ENCODE measurements around the gene TBC1D3B. TPM values are rescaled to one million over a fixed set of nuclear protein-coding genes. Genes with fewer than 3 reads are reported as not detected.
"Not testable (repeated sequence)": the region's sequence is repeated elsewhere in the genome, so short reads cannot be mapped to it uniquely, and the experiment has no call there.

The TBC1D3B gene
- total RNA-seq, 4 donors from 2014 or later: 2.1 to 5.8 (median 2.7) TPM; not detected in 1

DNA sequence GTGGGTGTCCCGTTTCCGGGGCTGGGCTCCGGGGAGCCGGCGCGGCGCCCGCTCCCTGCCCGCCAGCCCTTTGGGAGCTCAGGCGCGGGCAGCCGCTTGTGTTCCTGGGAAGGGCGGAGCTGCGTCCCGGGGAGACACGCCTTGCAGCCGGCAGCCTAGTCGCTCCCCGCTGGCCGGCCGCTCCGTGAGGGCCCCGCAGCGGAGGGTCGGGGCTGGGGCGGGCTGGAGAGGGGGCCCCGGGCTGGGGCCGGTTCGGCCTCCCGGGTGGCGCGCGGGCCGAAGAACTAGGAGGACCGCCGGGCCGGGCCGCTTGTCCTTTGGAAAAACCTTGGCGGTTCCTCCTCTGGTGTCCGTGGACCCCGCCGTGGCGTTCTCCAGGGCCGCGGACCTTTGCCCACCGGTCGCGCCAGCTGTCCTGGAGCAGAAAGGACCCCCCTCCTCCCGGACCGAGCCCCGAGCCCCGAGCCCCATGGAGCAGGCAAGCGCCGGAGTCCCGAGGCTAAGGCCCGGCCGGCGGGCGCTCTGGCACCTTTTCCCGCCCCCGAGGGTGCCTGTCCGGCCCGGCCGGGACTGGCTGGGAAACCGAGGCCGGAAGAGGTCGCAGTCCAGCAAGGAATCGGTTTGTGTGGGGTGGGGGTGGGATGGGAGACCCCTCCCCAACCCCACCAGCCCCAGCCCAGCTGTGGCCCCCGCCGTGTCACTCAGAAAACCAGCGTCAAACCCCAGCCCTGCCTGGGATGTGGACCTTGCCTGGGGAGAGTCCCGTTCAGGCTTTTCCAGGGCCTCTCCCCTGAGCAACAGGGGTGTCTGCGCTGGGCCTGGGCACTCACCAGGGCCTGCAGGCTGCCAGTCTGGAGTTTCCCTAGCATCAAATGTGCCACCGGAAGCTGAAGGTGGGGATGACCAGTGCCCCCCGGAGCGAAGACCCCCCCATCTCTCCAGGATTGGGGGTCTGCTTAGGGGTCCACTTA lies 6.8 kb upstream of the TBC1D3B start:
- Histone ChIP-seq H3K27me3 (peaks cover 0 to 33% (median 10%) of the 10 kb centered on the region in 4 donors), H3K4me3 (peak overlapping the region; percentile 58 to 78 (median 64)), H3K27ac (replicated peaks in 1 of 4) (peak overlapping the region; percentile 31 to 70 (median 58)), H3K36me3 (no peaks in the 10 kb centered on the region), H3K4me1 (peaks cover 0 to 26% (median 20%) of the 10 kb centered on the region in 4 donors), H3K9me3 (no peaks in the 10 kb centered on the region)
- intact Hi-C loops (cut with DNase I): loop anchor here (10.0 kb wide), 1 partner anchor 302 kb away; the partner anchor contains the start of gene ZNHIT3
- no peak for DNase-seq (ENCODE audit: extremely low spot score)
- no peak for TF ChIP-seq EP300 (IDR thresholded peaks at IDR 0.05)
- no peak for TF ChIP-seq CTCF (IDR thresholded peaks at IDR 0.05)
- TF ChIP-seq POLR2A (IDR thresholded peaks at IDR 0.05; ENCODE audit: low read depth): no peak
- TF ChIP-seq POLR2AphosphoS5 (IDR thresholded peaks at IDR 0.05): no peak
- WGBS: 5% methylated on average over 63 of the region's 76 CpGs

- H3K36me3 ChIP-seq: no peaks in the 10 kb centered on the region
- 26% methylated on average over 46 of the region's 48 CpGs for WGBS
- H3K27ac ChIP-seq (replicated peaks in 1 of 4): peak overlapping the region; percentile 31 to 70 (median 58)
- no peaks in the 10 kb centered on the region for H3K9me3 ChIP-seq
- no peak for DNase-seq (ENCODE audit: extremely low spot score)
- no peak for TF ChIP-seq POLR2A (IDR thresholded peaks at IDR 0.05; ENCODE audit: low read depth)
- TF ChIP-seq EP300 (IDR thresholded peaks at IDR 0.05): no peak
- no peak for TF ChIP-seq POLR2AphosphoS5 (IDR thresholded peaks at IDR 0.05)
- no peak for TF ChIP-seq CTCF (IDR thresholded peaks at IDR 0.05)
- H3K27me3 ChIP-seq: peaks cover 0 to 33% (median 10%) of the 10 kb centered on the region in 4 donors
- peak overlapping the region; percentile 58 to 78 (median 64) for H3K4me3 ChIP-seq
- intact Hi-C loops (cut with DNase I): loop anchor here (10.0 kb wide), 1 partner anchor 302 kb away; the partner anchor contains the start of gene ZNHIT3
- peaks cover 0 to 26% (median 20%) of the 10 kb centered on the region in 4 donors for H3K4me1 ChIP-seq
Observed at GRCh38 chr17:36182176-36183000, 6.0 kb upstream of the TBC1D3B start.

DNA sequence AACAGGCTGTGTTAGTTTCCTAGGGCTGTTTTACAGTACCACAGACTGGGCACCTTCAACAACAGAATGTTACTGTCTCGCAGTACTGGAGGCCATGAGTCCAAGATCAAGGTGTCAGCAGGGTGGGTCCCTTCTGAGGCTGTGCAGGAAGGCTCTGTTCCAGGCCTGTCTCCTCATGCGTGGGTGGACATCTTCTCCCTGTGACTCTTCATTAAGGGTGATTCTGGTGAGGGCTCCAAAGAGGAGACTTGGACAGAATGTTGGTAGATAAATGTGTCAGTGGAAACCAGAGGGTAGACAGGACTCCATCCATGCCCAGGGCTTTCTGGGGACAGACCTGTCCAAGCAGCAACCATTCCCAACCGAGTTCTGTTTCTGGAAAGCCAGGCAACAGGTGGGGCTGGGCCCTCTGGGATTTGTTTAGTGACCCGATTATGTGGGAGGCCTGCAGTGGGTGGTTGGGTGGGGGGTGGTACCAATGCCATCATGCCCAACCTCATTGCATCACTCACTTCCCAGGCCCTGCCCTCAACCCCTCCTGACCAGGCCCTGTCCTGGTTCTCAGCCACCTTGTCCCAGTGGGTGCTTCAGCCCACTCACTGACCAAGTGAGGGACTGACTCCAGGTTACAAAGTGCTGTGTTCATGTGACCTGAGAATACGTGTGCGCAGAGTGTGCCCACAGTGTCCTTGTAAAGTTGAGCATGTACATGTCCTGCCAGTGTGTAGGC lies 5.2 kb upstream of the TBC1D3B start:
- intact Hi-C loops (cut with DNase I): loop anchor here (10.0 kb wide), 1 partner anchor 303 kb away; the partner anchor contains the start of gene ZNHIT3

GRCh38 chr17:36168836-36169235 lies 7.6 kb downstream of the TBC1D3B start:
- H3K27me3 ChIP-seq; DNase-seq (ENCODE audit: extremely low spot score); H3K9me3 ChIP-seq; intact Hi-C loops (cut with DNase I); H3K36me3 ChIP-seq; H3K27ac ChIP-seq (replicated peaks in 1 of 4); H3K4me1 ChIP-seq; H3K4me3 ChIP-seq: not testable (repeated sequence)
- WGBS: 55% methylated on average over 3 of the region's 8 CpGs

More for the DNA sequence above, 5.2 kb upstream of the TBC1D3B start:
- not testable (repeated sequence) for H3K4me3 ChIP-seq; H3K9me3 ChIP-seq; H3K27ac ChIP-seq (replicated peaks in 1 of 4); H3K36me3 ChIP-seq
- peak; percentile 92 for DNase-seq (ENCODE audit: extremely low spot score)
- 89% methylated on average over 6 of the region's 6 CpGs for WGBS
- peaks cover 0 to 26% (median 20%) of the 10 kb centered on the region in 4 donors for H3K4me1 ChIP-seq
- peaks cover 0 to 33% (median 10%) of the 10 kb centered on the region in 4 donors for H3K27me3 ChIP-seq

- WGBS: 71% methylated on average over 10 of the region's 10 CpGs
- no peak for DNase-seq (ENCODE audit: extremely low spot score)
- H3K4me1 ChIP-seq: peaks cover 5 to 8% (median 8%) of the 10 kb centered on the region in 4 donors
- H3K27me3 ChIP-seq: peaks cover 0 to 35% (median 2%) of the 10 kb centered on the region in 4 donors
- no peaks in the 10 kb centered on the region for H3K9me3 ChIP-seq
- H3K36me3 ChIP-seq: no peaks in the 10 kb centered on the region
- H3K27ac ChIP-seq (replicated peaks in 1 of 4): no peak overlapping the region
- no peak overlapping the region for H3K4me3 ChIP-seq
- TF ChIP-seq EP300 (IDR thresholded peaks at IDR 0.05) (no peak), POLR2A (IDR thresholded peaks at IDR 0.05; ENCODE audit: low read depth) (no peak), POLR2AphosphoS5 (IDR thresholded peaks at IDR 0.05) (no peak), CTCF (IDR thresholded peaks at IDR 0.05) (no peak)
- intact Hi-C loops (cut with DNase I): no loop called here
Observed at GRCh38 chr17:36153895-36154610, 22.4 kb downstream of the TBC1D3B start.

Data from esophagus muscularis mucosa (tissue), 4 donors.